B cell (primary cell): ENCODE measurements around the gene EIF5A. TPM values are rescaled to one million over a fixed set of nuclear protein-coding genes. Genes with fewer than 3 reads are reported as not detected.

Source experiments
- ATAC-seq: fragments of 200-7000 bp; cut with Tn5 transposase; one replicate; pipeline ENCODE4 v1.10.0; 2021; ENCODE audit warnings: low read depth, mild to moderate bottlenecking, moderate number of reproducible peaks, moderate library complexity
- CTCF ChIA-PET: fragments of 350-600 bp; sonication (Branson Sonifier 250); formaldehyde crosslinking; loops from one replicate; lab custom pipeline; 2021; ENCODE audit warnings: antibody characterized with exemption, inconsistent platforms; lab: Charles Lee
- POLR2A ChIA-PET: fragments of 350-600 bp; sonication (Branson Sonifier 250); formaldehyde crosslinking; loops from one replicate; lab custom pipeline; 2021; ENCODE audit warnings: antibody characterized with exemption; lab: Charles Lee
- DNase-seq: peaks from one replicate; pipeline ENCODE4 v3.0.0; 2013
- H2AFZ ChIP-seq: 2 replicates; pipeline ENCODE4 v1.6.1; 2012; ENCODE audit warnings: mild to moderate bottlenecking, low read depth, low read length; ENCODE audit not compliant: insufficient read depth, poor library complexity, severe bottlenecking
- H3K27ac ChIP-seq, 2 donors: 1 replicate in 1 of 2; 2 replicates in 1 of 2; pipeline ENCODE4 v1.5.1; 2012 to 2013; ENCODE audit warnings: low read length in 2 of 2, mild to moderate bottlenecking in 2 of 2, moderate library complexity in 1 of 2
- H3K27me3 ChIP-seq, 4 experiments: fragments of 200-600 bp in 1 of 4; sonication (generic) in 1 of 4; replicated peaks in 1 of 4; 1 replicate in 2 of 4; 2 replicates in 2 of 4; pipeline versions ENCODE4 v1.6.1 to v1.7.0; 2013 to 2016; ENCODE audit warnings: low read length in 3 of 4, mild to moderate bottlenecking in 2 of 4, mixed read lengths in 1 of 4, moderate library complexity in 1 of 4; ENCODE audit not compliant: insufficient read depth in 4 of 4, control insufficient read depth in 3 of 4; ENCODE audit errors: control extremely low read depth in 1 of 4
- H3K36me3 ChIP-seq, 2 experiments: replicated peaks in 1 of 2; 1 replicate in 1 of 2; 2 replicates in 1 of 2; pipeline versions ENCODE4 v1.6.1 to v1.7.1; 2013; ENCODE audit warnings: low read length in 1 of 2; ENCODE audit not compliant: insufficient read depth in 2 of 2, control insufficient read depth in 1 of 2; ENCODE audit errors: control extremely low read depth in 1 of 2, extremely low read depth in 1 of 2
- H3K4me1 ChIP-seq, 2 donors: fragments of 200-600 bp in 1 of 2; sonication (generic) in 1 of 2; 1 replicate in 1 of 2; 2 replicates in 1 of 2; pipeline versions ENCODE4 v1.5.1 to v1.6.1; 2013 to 2017; ENCODE audit warnings: low read length in 2 of 2; ENCODE audit not compliant: control insufficient read depth in 2 of 2, insufficient read depth in 2 of 2
- H3K4me2 ChIP-seq: replicated peaks from 2 replicates; pipeline ENCODE3; 2012; ENCODE audit warnings: mild to moderate bottlenecking, low read depth, low read length; ENCODE audit not compliant: poor library complexity, severe bottlenecking
- H3K4me3 ChIP-seq, 5 experiments: fragments of 200-600 bp in 1 of 5; sonication (generic) in 1 of 5; 1 replicate in 3 of 5; 2 replicates in 2 of 5; pipeline versions ENCODE4 v1.5.1 to v1.7.0; 2011 to 2016; ENCODE audit warnings: low read length in 4 of 5, mild to moderate bottlenecking in 4 of 5, low read depth in 2 of 5, control low read depth in 1 of 5, moderate library complexity in 1 of 5; ENCODE audit not compliant: insufficient read depth in 1 of 5; ENCODE audit errors: control extremely low read depth in 1 of 5, extremely low read depth in 1 of 5
- H3K79me2 ChIP-seq: fragments of 200-600 bp; sonication (generic); one replicate; pipeline ENCODE4 v1.6.0; 2016; ENCODE audit warnings: low read length; ENCODE audit not compliant: control insufficient read depth, insufficient read depth
- H3K9ac ChIP-seq: fragments of 200-600 bp; sonication (generic); 2 replicates; pipeline ENCODE4 v1.6.1; 2017; ENCODE audit warnings: mild to moderate bottlenecking, low read length, moderate library complexity
- H3K9me3 ChIP-seq, 3 donors: one replicate each; pipeline versions ENCODE4 v1.6.1 to v1.7.1; 2013; ENCODE audit warnings: low read length in 2 of 3; ENCODE audit not compliant: control insufficient read depth in 2 of 3, insufficient read depth in 1 of 3; ENCODE audit errors: control extremely low read depth in 1 of 3
- H4K20me1 ChIP-seq: 2 replicates; pipeline ENCODE4 v1.6.0; 2012; ENCODE audit warnings: mild to moderate bottlenecking, low read length; ENCODE audit not compliant: insufficient read depth, control insufficient read depth, poor library complexity, severe bottlenecking
- H3K27ac Mint-ChIP-seq: one replicate; pipeline ENCODE4 v1.8.0; 2021; ENCODE audit warnings: mixed read lengths
- H3K27me3 Mint-ChIP-seq: one replicate; pipeline ENCODE4 v1.8.0; 2021; ENCODE audit warnings: mixed read lengths
- H3K4me1 Mint-ChIP-seq: one replicate; pipeline ENCODE4 v1.8.0; 2021; ENCODE audit warnings: mixed read lengths
- H3K4me3 Mint-ChIP-seq: one replicate; pipeline ENCODE4 v1.8.0; 2021; ENCODE audit warnings: mixed read lengths
- H3K9me3 Mint-ChIP-seq: one replicate; pipeline ENCODE4 v1.8.0; 2022; ENCODE audit warnings: mixed read lengths; ENCODE audit not compliant: insufficient read depth
- CTCF ChIP-seq: fragments of 200-600 bp; IDR thresholded peaks from one replicate; pipeline ENCODE4 v1.8.0; 2022; ENCODE audit warnings: antibody characterized with exemption, mild to moderate bottlenecking
- EZH2 ChIP-seq: IDR thresholded peaks from 2 replicates; pipeline ENCODE4 v1.6.1; 2012; ENCODE audit warnings: borderline replicate concordance, low read depth, mild to moderate bottlenecking, moderate library complexity, low read length; ENCODE audit not compliant: insufficient read depth, poor library complexity, severe bottlenecking
- WGBS: methylation state at CpG from one replicate; pipeline ENCODE4 v1.1.5; 2013; ENCODE audit warnings: missing lambda C conversion rate; ENCODE audit not compliant: insufficient coverage; 5-methylcytosine and 5-hydroxymethylcytosine counted together
- intact Hi-C: fragments of 100-400 bp; cut with micrococcal nuclease; formaldehyde crosslinking; loops from one replicate; pipeline ENCODE4 v1.10.0; 2022
- polyA plus RNA-seq: library from polyadenylated mRNA; depleted of rRNA; stranded (reverse); fragments of >200 nt; gene quantifications from 2 replicates; pipeline ENCODE4 v1.2.3, GENCODE V29; 2012
- total RNA-seq, 2 donors: library from RNA; stranded (reverse); fragments of 120-200 nt in 1 of 2; gene quantifications; 1 replicate in 1 of 2; 2 replicates in 1 of 2; pipeline versions ENCODE4 v1.2.3 to v1.2.4, GENCODE V29; 2013 to 2022

The EIF5A gene
- total and polyA plus RNA-seq, 2 donors (not counting 1 experiment from before 2014, with no cell fraction given) = 233 to 576 TPM

- peaks cover 0 to 4% (median 0%) of the 10 kb centered on the region in 3 donors for H3K9me3 ChIP-seq
- peaks cover 3 to 17% of the 10 kb centered on the region in 2 experiments for H3K36me3 ChIP-seq
- ATAC-seq (no peak), DNase-seq (peak; percentile 50)
- Mint-ChIP-seq H3K27me3 (peaks cover 23% of the 10 kb centered on the region), H3K9me3 (no peaks in the 10 kb centered on the region), H3K27ac (peak within 1 kb of the TSS; percentile 66), H3K4me1 (peaks cover 27% of the 10 kb centered on the region), H3K4me3 (peak within 1 kb of the TSS; percentile 84)
- ChIA-PET POLR2A (interaction anchor here (0.9 kb wide), 1 partner anchor 24 kb away, joined by 9 read pairs; no protein-coding TSS in a partner anchor), CTCF (no interaction called here)
- no peaks in the 10 kb centered on the region for H3K79me2 ChIP-seq
- peaks cover 0 to 17% (median 8%) of the 10 kb centered on the region in 4 experiments for H3K27me3 ChIP-seq
- 8% methylated on average over 62 of the region's 64 CpGs for WGBS
- H3K27ac ChIP-seq = peak within 1 kb of the TSS in 1 of 2 donors; percentile 59
- no peaks in the 10 kb centered on the region for H4K20me1 ChIP-seq
- H3K4me1 ChIP-seq = peaks cover 27 to 32% of the 10 kb centered on the region in 2 donors
- intact Hi-C loops = loop anchor here (2.0 kb wide), 1 partner anchor 18 kb away; the partner anchor contains the start of gene SLC2A4
- H3K9ac ChIP-seq = peak within 1 kb of the TSS; percentile 66
- peak within 1 kb of the TSS; percentile 99 for H3K4me2 ChIP-seq
- TF ChIP-seq EZH2 (no peak), CTCF (no peak)
- H3K4me3 ChIP-seq = peak within 1 kb of the TSS in 4 of 5 experiments; percentile 49 to 71 (median 60)
- peak within 1 kb of the TSS; percentile 96 for H2AFZ ChIP-seq
These were observed 45.1 kb upstream of the EIF5A start, which contains the start of gene CLDN7 for GRCh38 chr17:7262192-7262934. Gene CLDN7 (minus strand): TSS chr17:7262478. CDS start chr17:7262043, 435 bp downstream.
